SIG-M5 treated with dmso at 0.1 percent for 504 hours (cell line): ENCODE measurements around the gene ADARB2.

ENCODE experiments used
- DNase-seq: peaks from one replicate; lab custom pipeline; 2025; ENCODE audit not compliant: unreplicated experiment; lab: John Stamatoyannopoulos, UW

The ADARB2 gene

GRCh38 chr10:1185911-1186682 lies 551.2 kb downstream of the ADARB2 start:
- no peak for DNase-seq

- DNase-seq: no peak
Observed at GRCh38 chr10:1184541-1185430, 552.5 kb downstream of the ADARB2 start.

GRCh38 chr10:1183701-1184100 lies 553.6 kb downstream of the ADARB2 start:
- DNase-seq: no peak

GRCh38 chr10:1183033-1183396 lies 554.3 kb downstream of the ADARB2 start:
- DNase-seq: no peak

DNA sequence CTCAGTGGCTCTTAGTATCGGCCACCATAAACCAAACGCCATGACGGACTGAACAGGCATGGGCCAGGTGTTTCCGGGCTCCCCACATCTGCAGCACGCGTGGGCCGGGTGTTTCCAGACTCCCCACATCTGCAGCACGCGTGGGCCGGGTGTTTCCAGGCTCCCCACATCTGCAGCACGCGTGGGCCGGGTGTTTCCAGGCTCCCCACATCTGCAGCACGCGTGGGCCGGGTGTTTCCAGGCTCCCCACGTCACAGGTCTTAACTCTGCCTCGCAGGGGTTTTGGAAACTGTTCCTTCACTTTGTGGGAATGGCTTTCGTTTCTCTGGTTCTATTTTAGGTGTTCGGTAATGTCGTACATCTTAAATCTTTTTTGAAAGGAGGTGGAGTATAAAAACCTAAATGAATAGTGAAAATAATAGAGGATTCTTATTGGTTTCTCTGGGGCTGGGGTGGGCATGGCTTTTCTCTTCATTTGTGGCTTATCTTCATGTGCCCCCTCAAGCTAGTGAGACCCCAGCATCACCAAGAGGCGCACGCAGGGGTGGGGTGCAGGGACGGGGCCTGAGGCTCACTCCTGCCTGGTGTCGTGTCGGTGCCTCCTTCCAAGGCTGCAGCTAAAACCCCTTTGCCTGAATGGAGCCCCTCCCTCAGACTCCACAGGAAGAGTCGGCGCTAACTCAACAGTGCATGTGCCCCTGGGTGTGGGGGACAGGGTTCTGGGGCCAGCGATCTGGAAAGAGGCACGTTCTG lies 554.9 kb downstream of the ADARB2 start:
- no peak for DNase-seq

DNA sequence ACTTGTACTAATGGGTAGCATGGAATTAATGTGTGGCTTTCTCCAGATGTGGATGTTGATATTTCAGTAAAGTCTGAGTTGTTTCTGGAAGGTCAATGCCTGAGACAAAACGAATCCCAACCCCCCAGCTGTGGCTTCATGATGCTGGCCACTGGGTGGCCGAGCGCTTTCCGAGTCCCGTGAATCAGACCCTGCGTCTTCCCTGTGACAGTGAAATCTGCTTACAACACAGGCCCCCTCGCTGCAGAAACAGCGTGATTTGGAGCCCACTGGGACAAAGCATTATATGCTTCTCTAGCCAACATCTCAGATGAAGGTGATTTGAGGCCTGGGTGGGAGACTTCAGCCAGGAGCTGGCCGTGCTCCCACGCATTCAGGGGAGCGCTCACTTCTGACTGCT lies 556.5 kb downstream of the ADARB2 start:
- no peak for DNase-seq

DNA sequence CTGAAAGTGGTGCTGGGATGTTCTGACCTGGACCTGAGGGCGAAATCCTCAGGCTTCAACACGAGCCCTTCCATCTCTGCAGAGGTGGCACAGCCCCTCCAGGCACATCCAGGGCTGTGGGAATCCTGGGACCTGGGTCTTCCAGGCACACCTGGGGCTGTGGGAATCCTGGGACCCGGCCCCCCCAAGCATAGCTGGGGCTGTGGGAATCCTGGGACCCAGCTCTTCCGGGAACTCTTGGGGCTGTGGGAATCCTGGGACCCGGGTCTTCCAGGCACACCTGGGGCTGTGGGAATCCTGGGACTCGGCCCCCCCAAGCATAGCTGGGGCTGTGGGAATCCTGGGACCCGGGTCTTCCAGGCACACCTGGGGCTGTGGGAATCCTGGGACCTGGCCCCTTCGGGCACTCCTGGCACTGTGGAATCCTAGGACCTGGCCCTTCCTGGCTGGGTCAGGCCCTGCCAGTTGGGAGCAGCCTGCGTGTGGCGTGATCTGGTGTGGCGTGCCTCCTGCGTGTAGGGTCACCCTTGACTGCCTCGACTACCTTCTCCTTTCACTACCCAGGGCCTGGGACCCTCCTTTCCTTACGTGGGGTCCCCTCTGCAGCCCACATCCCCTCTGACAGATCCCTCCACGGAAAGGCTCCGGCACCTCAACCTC lies 557.1 kb downstream of the ADARB2 start:
- DNase-seq: no peak

DNA sequence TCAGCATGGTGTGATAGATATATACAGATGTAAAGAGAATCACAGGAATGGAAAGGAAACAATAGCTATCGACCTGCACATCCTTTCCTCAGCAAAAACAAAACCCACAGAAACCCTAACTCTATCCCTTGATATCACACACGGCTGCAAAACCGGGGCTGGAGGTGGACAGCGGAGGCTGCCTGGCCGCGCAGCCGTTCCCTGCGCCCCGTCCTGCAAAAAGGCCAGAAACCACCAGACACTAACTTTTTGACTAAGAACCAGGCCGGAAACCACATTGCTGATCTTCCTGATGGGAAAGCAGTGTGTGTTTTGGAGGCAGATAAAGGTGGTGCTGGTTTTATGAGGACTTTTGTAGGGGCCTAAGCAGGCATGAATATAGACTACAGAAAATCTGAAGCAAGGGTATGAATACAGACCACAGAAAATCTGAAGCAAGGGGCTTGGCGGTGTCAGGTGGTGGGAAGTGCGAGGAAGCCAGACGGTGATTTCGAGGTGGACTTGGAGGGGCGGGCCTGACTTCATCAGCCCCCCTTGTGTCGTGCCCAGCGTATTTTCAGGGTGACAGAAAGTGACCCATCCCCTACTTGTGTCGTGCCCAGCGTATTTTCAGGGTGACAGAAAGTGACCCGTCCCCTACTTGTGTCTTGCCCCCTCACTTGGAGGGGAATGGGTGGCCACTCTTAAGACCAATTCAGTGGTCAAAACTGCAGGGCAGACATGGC lies 557.8 kb downstream of the ADARB2 start:
- no peak for DNase-seq

DNA sequence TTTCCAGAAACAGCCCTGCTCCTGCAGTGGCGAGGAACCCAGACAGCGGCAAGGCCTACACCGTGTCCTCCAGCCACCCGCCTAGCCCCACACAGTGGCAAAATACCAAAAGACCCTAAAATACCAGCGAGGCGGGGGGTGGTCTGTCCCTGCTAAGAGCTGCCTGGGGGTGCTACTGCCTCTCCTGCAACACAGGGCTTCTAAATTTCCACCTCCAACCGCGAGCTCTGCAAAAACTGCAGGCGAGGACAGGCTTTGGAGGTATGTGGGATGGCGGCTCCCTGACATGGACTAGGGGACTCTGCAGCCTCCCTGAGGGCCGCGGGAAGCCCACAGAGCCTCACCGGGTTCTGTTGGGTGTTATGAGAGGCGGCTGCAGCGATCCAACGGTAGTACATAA lies 558.8 kb downstream of the ADARB2 start:
- DNase-seq: no peak

GRCh38 chr10:1177936-1178335 lies 559.4 kb downstream of the ADARB2 start:
- DNase-seq: no peak

GRCh38 chr10:1175956-1176565 lies 561.3 kb downstream of the ADARB2 start:
- no peak for DNase-seq

DNA sequence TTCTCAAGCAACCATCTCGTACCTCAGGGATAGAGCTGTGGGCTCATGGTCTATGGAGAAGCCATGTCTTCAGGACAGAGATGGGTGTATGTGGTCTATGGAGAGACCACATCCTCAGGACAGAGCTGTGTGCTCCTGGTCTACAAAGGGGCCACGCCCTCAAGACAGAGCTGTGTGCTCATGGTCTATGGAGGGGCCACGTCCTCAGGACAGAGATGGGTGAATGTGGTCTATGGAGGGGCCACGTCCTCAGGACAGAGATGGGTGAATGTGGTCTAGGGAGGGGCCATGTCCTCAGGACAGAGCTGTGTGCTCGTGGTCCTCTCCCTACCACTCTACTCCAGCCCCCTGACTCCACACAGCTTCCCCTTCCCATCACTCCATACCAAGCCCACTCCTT lies 563.3 kb downstream of the ADARB2 start:
- DNase-seq: no peak

DNA sequence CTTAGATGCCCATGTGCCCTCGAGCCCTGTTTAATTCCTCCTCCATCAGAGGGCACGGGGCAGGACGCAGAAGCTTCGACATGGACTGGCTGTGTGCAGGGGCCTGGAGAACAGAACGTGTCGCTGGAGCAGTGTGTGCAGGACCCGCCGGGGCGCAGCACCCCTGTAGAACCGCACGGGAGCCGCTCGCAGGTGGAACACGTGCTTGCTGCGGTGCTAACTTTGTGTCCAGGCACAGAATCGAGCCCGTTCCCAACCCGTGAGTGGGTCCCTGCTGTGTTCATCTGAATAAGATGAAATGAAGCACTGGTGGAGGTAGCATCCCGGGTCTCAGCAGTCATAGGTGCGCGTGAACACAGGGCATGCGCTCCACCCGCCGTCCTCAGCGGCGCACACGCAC lies 564.2 kb downstream of the ADARB2 start:
- no peak for DNase-seq

- DNase-seq: no peak
Observed at GRCh38 chr10:1172256-1172984, 564.9 kb downstream of the ADARB2 start.

DNA sequence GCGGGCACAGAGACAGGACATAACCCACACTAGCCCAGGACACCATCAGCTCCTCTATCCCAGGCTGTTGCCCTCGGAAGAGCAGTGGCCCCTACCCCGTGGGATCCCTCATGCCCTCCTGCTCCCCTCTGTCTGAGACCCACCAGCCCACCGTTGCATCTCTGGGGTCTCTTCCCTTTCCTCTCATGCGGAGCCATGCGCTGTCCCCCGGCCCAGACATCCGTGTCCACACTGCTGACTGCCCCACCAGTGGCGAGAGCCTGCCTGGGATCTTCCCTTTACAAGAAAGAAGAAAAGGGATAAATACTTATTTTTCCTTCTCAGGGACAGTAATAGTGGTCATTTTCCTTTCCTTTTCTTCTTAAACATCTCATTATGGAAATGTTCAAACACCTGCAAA lies 565.7 kb downstream of the ADARB2 start:
- DNase-seq: no peak

GRCh38 chr10:1171182-1171581 lies 566.1 kb downstream of the ADARB2 start:
- DNase-seq: no peak

GRCh38 chr10:1170867-1171180 lies 566.5 kb downstream of the ADARB2 start:
- no peak for DNase-seq

GRCh38 chr10:1169981-1170866 lies 567.1 kb downstream of the ADARB2 start:
- no peak for DNase-seq
